PC-3 (cell line): ENCODE results near the gene MIGA1. TPM values are rescaled to one million over a fixed set of nuclear protein-coding genes. Genes with fewer than 3 reads are reported as not detected.

ENCODE experiments used
- ATAC-seq: fragments of 200-7000 bp; cut with Tn5 transposase; 2 replicates; pipeline ENCODE4 v1.9.1; 2020; ENCODE audit warnings: mild to moderate bottlenecking, moderate library complexity
- BruUV-seq: library from RNA; stranded (reverse); fragments of 400-500 nt; replicated peaks from 2 replicates; lab custom pipeline; 2021; lab: Mats Ljungman, UMichigan
- CTCF ChIA-PET: fragments of 300-600 bp; sonication (Branson Sonifier 250); formaldehyde crosslinking; loops from one replicate; lab custom pipeline; 2022; ENCODE audit warnings: antibody characterized with exemption; lab: Charles Lee
- POLR2A ChIA-PET: fragments of 300-600 bp; sonication (Branson Sonifier 250); formaldehyde crosslinking; loops from one replicate; lab custom pipeline; 2022; ENCODE audit warnings: antibody characterized with exemption; ENCODE audit not compliant: unreplicated experiment; lab: Charles Lee
- DNase-seq: peaks from one replicate; pipeline ENCODE4 v3.0.0-alpha.2; 2015
- H2AFZ ChIP-seq: fragments of 300-600 bp; sonication (generic); 2 replicates; pipeline ENCODE4 v1.6.0; 2016; ENCODE audit warnings: antibody characterized with exemption, low read length
- H3F3A ChIP-seq: fragments of 300-600 bp; sonication (generic); one replicate; pipeline ENCODE4 v1.6.0; 2017; ENCODE audit warnings: antibody characterized with exemption, low read length, control low read depth, mild to moderate bottlenecking; ENCODE audit not compliant: unreplicated experiment
- H3K27ac ChIP-seq: fragments of 300-600 bp; sonication (generic); 2 replicates; pipeline ENCODE4 v1.5.1; 2016; ENCODE audit warnings: mild to moderate bottlenecking, low read length
- H3K27me3 ChIP-seq: fragments of 300-600 bp; sonication (generic); 2 replicates; pipeline ENCODE4 v1.6.1; 2016; ENCODE audit warnings: low read length, mixed read lengths
- H3K36me3 ChIP-seq: fragments of 300-600 bp; sonication (generic); 2 replicates; pipeline ENCODE4 v1.6.1; 2016; ENCODE audit warnings: low read depth, mixed run types, low read length, mixed read lengths
- H3K4me1 ChIP-seq: fragments of 300-600 bp; sonication (generic); 2 replicates; pipeline ENCODE4 v1.5.1; 2016; ENCODE audit warnings: low read length; ENCODE audit not compliant: insufficient read depth
- H3K4me2 ChIP-seq: fragments of 300-600 bp; sonication (generic); 2 replicates; pipeline ENCODE4 v1.6.0; 2016; ENCODE audit warnings: low read length
- H3K4me3 ChIP-seq: fragments of 300-600 bp; sonication (generic); 2 replicates; pipeline ENCODE4 v1.5.1; 2016; ENCODE audit warnings: mild to moderate bottlenecking, low read length, mixed read lengths
- H3K79me2 ChIP-seq: fragments of 300-600 bp; sonication (generic); 2 replicates; pipeline ENCODE4 v1.6.1; 2017; ENCODE audit warnings: low read length, mixed read lengths
- H3K9ac ChIP-seq: fragments of 300-600 bp; sonication (generic); 2 replicates; pipeline ENCODE4 v1.6.0; 2016; ENCODE audit warnings: mild to moderate bottlenecking, low read length
- H3K9me2 ChIP-seq: fragments of 300-600 bp; sonication (generic); replicated peaks from 2 replicates; pipeline ENCODE4 v1.6.1; 2016; ENCODE audit warnings: mixed run types, low read length, mixed read lengths
- H3K9me3 ChIP-seq: fragments of 300-600 bp; sonication (generic); 2 replicates; pipeline ENCODE4 v1.6.1; 2016; ENCODE audit warnings: low read length, mixed read lengths
- H4K20me1 ChIP-seq: fragments of 300-600 bp; sonication (generic); 2 replicates; pipeline ENCODE4 v1.6.1; 2016; ENCODE audit warnings: low read length, mixed read lengths
- EZH2 ChIP-seq: fragments of 300-600 bp; sonication (generic); IDR thresholded peaks from one replicate; pipeline ENCODE4 v1.6.1; 2017; ENCODE audit warnings: antibody characterized with exemption, mild to moderate bottlenecking, low read length; ENCODE audit not compliant: unreplicated experiment
- EZH2phosphoT487 ChIP-seq: fragments of 300-600 bp; sonication (generic); IDR thresholded peaks from 2 replicates; pipeline ENCODE4 v1.6.1; 2018; ENCODE audit warnings: mild to moderate bottlenecking, antibody characterized with exemption, low read length, borderline replicate concordance
- intact Hi-C: fragments of 100-400 bp; cut with micrococcal nuclease; formaldehyde crosslinking; loops from 2 replicates; pipeline ENCODE4 v1.9.0; 2023
- total RNA-seq: library from RNA; depleted of rRNA; stranded (reverse); fragments of >200 nt; gene quantifications from 2 replicates; pipeline ENCODE4 v1.2.3, GENCODE V29; 2014
- TF ChIP-seq, protein P1 (sequence below): fragments of 300-600 bp; sonication (generic); conservative IDR thresholded peaks from 2 replicates; pipeline ENCODE4 v1.5.1; 2017; ENCODE audit warnings: antibody characterized with exemption, low read depth, mild to moderate bottlenecking, low read length

MIGA1 gene
- total RNA-seq, 1 experiment from 2014 or later = 6.5 TPM

DNA sequence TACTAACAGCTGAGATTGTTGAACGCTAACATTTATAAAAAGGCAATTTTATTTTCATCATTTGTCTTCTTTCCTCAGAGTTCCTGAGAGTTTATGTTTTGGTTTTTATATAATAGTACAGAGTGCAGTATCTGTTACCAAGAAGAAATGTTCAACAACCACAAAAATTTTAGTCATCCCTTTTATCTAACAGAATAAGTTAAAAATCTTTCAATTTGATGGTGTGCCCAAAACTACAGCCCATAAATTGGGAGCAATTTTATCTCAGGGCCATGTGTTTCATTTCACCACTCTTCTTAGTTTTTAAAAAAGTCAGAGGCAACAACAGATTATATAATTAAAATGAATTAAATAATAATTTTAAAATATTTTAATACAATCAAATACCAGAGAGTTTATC, 146.1 kb downstream of the MIGA1 start:
- H3K36me3 ChIP-seq = no peaks in the 10 kb centered on the region
- H3K79me2 ChIP-seq = no peaks in the 10 kb centered on the region
- H3K9me2 ChIP-seq = no peaks in the 10 kb centered on the region
- DNase-seq (no peak), ATAC-seq (no peak)
- H3K9me3 ChIP-seq = no peaks in the 10 kb centered on the region
- no peak overlapping the region for H3K9ac ChIP-seq
- CTCF ChIA-PET = interaction anchor here (0.6 kb wide), 1 partner anchor 505 kb away, joined by 4 read pairs; no protein-coding TSS in a partner anchor
- no peak overlapping the region for H3K27ac ChIP-seq
- no peak overlapping the region for H3K4me3 ChIP-seq
- no peaks in the 10 kb centered on the region for H4K20me1 ChIP-seq
- BruUV-seq = no TSS peak
- no peak for TF ChIP-seq EZH2
- no peak for TF ChIP-seq EZH2phosphoT487
- TF ChIP-seq, protein P1, sequence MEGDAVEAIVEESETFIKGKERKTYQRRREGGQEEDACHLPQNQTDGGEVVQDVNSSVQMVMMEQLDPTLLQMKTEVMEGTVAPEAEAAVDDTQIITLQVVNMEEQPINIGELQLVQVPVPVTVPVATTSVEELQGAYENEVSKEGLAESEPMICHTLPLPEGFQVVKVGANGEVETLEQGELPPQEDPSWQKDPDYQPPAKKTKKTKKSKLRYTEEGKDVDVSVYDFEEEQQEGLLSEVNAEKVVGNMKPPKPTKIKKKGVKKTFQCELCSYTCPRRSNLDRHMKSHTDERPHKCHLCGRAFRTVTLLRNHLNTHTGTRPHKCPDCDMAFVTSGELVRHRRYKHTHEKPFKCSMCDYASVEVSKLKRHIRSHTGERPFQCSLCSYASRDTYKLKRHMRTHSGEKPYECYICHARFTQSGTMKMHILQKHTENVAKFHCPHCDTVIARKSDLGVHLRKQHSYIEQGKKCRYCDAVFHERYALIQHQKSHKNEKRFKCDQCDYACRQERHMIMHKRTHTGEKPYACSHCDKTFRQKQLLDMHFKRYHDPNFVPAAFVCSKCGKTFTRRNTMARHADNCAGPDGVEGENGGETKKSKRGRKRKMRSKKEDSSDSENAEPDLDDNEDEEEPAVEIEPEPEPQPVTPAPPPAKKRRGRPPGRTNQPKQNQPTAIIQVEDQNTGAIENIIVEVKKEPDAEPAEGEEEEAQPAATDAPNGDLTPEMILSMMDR = no peak
- intact Hi-C loops = no loop called here
- H3K4me1 ChIP-seq = peaks cover 11% of the 10 kb centered on the region
- POLR2A ChIA-PET = interaction anchor here (0.7 kb wide), 1 partner anchor 329 kb away, joined by 5 read pairs; no protein-coding TSS in a partner anchor
- no peak overlapping the region for H3K4me2 ChIP-seq
- H3K27me3 ChIP-seq = no peaks in the 10 kb centered on the region
- no peak overlapping the region for H2AFZ ChIP-seq
- H3F3A ChIP-seq = no peaks in the 10 kb centered on the region

GRCh38 chr1:77925956-77926355, 146.5 kb downstream of the MIGA1 start:
- POLR2A ChIA-PET = no interaction called here

More at GRCh38 chr1:77925956-77926355, 146.5 kb downstream of the MIGA1 start:
- Histone ChIP-seq H3K4me2 (no peak overlapping the region), H3K27me3 (no peaks in the 10 kb centered on the region), H3K79me2 (no peaks in the 10 kb centered on the region), H3F3A (no peaks in the 10 kb centered on the region), H3K36me3 (no peaks in the 10 kb centered on the region), H2AFZ (no peak overlapping the region), H3K9me2 (no peaks in the 10 kb centered on the region), H4K20me1 (no peaks in the 10 kb centered on the region), H3K9me3 (no peaks in the 10 kb centered on the region), H3K27ac (no peak overlapping the region), H3K4me1 (peaks cover 11% of the 10 kb centered on the region), H3K9ac (no peak overlapping the region), H3K4me3 (no peak overlapping the region)
- CTCF ChIA-PET = interaction anchor here (0.6 kb wide), 1 partner anchor 505 kb away, joined by 4 read pairs; no protein-coding TSS in a partner anchor
- DNase-seq (no peak), ATAC-seq (no peak)
- TF ChIP-seq EZH2phosphoT487 (no peak), EZH2 (no peak)
- TF ChIP-seq, protein P1 = no peak
- intact Hi-C loops = no loop called here
- BruUV-seq = no TSS peak
